Embryonic facial prominence (tissue), 1 donor: ENCODE results near the gene CENPA.
"Not testable (repeated sequence)": the region's sequence is repeated elsewhere in the genome, so short reads cannot be mapped to it uniquely, and the experiment has no call there.

Source experiments
- DNase-seq: peaks from one replicate; pipeline ENCODE4 v3.0.0-alpha.2; 2016; ENCODE audit errors: extremely low spot score

CENPA gene

DNA sequence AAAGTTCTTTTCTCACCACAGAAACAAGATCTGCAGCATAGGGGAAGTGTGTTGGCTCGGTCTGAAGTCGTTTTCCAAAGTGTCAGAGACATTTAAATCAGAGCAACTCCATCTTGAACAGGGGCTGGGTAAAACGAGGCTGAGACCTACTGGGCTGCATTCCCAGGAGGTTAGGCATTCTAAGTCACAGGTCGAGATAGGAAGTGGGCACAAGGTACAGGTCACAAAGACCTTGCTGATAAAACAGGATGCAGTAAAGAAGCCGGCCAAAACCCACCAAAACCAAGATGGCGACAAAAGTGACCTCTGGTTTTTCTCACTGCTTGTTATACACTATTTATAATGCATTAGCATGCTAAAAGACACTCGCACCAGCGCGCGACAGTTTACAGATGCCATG lies 24.9 kb upstream of the CENPA start:
- DNase-seq = not testable (repeated sequence)

- no peak for DNase-seq
Measured at GRCh38 chr2:26763019-26763418, 22.8 kb upstream of the CENPA start.

DNA sequence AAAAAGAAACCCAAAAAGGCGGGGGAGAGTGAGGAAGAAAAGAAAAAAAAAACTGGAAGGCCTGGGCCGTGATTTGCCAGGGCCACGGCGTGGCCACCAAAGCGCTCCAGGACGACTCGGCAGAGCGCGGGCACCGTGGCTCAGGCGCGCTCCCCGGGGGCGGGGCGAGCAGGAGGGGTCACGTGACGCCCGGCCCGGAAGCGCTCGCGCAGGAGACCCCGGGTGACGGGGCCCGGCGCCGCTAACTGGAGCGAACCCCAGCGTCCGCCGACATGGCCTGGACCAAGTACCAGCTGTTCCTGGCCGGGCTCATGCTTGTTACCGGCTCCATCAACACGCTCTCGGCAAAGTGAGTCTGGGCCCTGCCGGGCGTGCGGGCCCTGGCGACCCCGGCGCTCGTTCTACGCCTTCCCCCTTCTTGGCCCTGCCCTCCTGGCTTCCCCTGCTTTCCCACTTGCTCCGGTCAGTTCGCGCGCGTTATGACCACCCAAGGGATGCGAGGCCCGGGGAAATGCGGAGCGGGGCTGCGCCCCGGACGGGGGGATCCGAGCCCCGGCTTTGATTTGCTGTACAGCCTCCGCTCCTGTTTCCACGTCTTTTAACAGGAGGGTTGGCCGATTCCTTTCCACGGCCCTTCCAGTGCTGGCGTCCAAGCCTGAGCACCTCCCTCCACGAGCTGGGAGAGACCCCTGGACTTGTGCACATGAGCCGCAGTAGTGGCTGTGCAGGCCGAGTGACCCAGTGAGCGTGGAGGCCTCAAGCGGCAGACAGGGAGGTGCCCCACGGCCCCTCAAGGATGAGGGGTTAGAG lies 21.6 kb upstream of the CENPA start, which contains the start of gene SLC35F6:
TSS of gene SLC35F6 (plus strand) at position 207 of the 810 bp plus-strand sequence. CDS start at position 273, 66 bp downstream.
- DNase-seq = peak; percentile 25

DNA sequence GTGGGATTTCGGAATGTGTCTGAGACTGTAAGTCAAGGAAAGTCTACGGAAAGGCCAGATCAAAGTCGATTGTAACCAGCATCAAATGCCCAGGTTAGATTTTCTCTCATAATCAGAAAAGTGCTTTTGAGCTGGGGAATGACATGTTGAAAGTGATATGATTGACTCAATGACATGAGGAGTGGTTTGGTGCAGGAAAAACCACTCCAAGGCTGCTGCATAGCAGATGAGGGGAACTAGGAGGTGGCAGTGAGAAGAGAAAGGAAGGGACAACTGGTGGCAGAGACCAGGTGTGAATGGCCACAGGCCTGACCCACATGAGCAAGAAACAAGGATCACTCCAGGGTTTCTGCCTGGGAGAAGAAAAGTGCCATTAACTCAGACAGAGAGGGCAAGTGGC lies 20.9 kb upstream of the CENPA start:
- no peak for DNase-seq

DNA sequence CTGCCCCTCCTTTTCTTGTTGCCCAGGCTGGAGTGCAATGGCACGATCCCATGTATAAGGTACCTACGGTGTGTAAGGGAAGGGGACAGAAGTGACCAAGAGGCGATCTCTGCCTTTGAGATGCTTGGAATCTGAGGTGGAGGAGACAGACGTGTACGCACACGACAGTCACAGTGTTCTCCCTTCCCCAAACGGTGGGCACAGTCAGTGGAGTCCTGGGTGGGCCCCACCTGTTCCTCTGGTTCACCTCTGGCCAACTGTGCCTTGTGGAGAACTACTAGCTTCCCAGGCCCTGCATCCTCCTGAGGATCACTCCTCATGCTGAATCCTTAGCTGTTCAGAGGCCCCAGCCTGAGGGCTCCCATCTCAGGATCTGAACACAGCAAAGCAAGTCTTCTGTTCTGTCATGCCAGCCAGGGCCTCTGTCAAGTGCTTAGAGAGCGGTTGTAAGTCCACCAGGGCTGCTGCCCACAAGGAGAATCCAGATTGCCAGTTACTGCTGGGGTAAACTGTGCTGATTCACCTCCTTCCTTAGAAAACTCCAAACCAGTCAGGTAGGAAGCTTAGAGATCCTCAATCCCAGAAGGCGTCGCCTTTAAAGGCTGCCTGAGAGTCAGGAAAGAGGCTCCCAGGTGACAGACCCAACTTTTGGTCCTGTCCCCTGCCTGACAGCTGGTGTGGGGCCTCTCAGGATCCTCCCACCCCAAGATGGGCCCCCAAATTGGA lies 20.2 kb upstream of the CENPA start:
- no peak for DNase-seq

DNA sequence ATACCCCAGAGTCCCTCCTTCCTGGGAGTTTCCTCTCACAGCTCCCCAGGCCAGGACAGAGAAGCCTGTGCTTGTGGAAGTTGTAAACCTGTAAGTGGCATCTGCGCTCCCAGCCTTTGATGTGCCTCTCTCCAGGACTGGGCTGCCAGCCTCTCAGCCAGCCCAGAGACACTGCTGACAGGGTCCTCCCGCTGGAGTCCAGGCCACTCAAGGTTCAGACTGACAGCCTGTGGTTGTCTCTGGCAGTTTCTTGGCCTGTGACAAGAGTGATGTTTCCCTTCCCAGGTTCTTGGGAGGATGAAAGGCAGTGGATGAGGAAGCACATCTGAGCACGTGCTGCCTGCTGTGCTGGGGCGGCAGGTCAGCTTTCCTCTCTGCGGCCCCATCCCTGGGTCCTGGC lies 18.7 kb upstream of the CENPA start:
- DNase-seq = no peak

GRCh38 chr2:26767894-26768487 lies 17.9 kb upstream of the CENPA start:
- DNase-seq = no peak

DNA sequence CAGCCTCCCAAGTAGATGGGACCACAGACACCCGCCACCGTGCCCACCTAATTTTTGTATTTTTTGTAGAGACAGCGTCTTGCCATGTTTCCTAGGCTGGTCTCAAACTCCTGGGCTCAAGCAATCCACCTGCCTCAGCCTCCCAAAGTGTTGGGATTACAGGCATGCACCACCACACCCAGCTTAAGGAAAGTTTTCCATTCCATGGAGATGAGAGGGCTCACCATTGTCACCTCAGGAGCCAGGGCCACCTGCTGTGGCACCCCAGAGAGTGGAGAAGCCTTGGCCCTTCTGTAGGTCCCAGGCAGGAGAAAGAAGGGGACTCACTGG lies 17.1 kb upstream of the CENPA start:
- DNase-seq = no peak

DNA sequence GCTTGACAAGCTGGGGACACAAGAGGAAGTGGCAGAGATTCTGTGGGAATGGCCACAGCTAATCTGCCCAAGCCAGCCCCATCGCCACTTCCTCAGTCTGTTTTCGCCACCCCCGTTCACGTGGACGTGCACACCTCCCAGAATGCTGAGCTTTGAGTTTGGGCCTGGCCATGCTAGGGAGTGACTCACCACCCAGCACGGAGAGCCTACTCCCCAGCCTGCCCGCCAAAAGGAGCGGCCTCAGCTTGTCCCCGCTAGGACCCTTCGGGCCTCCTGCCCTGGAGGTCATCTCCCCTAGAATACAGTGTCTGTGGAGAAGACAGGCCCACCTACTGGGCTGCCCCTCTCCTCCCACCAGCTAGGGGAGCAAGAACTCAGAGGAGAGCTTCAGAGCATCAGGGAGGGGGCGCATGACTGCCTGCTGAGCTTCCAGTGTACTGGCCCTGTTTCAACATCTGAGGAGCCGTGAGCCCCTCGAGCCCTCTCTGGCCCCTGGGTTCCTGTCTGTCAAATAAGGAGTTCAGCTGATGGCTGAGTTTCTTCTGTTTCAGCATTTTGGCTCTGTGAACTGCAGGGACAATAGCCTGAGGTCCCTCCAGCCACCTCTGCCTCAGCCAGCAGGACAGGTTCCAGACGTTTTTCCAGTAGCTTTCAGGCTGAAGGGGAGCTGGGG lies 16.6 kb upstream of the CENPA start:
- no peak for DNase-seq

DNA sequence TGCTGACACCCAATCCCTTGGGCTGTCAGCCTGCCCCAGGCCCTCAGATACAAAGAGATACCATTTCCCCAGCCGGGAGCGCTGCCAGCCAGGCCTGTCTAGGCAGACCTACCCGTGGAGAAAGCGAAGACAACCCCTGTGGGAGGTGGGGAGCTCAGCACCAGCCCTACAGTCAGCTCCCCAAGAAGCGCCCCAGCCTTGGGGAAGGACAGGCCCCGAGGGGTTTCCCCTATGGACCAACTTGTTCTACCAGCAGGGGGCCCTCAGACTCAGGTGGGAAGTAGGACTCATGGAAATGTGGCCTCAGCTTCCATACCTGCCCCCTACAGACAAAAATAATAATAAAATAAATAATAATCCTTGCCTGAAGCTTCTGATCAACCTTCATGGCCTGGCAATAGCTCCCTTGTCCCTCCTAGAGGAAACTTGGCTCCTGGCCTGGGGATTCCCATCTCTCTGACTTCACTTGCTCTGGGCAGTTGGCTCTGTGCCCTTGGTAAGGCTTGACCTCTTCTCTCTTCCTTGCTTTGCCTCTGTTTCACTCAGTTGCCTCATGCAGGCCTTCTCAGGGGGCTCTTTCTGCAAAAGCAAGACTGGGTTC lies 14.8 kb upstream of the CENPA start:
- DNase-seq = no peak

GRCh38 chr2:26772064-26773001 lies 13.5 kb upstream of the CENPA start:
- DNase-seq = no peak

DNA sequence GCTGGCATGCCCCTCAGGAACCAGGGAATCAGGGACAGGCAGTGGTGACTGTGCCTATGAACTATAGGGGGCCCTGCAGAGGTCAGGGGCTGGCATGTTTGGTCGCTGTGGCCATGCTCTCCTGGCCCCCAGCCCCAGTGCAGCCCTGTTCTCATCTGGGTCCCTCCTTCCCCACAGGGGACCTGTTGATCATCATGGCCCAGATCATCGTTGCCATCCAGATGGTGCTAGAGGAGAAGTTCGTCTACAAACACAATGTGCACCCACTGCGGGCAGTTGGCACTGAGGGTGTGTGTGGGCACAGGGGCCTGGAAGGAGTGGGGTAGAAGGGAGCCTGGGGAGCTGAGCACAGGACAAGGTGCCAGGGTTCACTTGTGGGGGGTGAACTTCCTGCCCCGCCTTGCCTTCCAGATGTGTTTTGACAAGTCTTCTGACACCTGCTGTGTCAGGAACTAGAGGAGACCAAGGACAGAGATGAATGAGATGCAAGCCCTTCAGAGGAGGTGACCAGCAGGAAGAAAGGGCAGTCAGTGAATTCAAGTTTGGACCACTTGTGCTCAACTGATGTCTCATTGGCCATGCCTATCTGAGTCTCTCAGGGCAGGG lies 9.6 kb upstream of the CENPA start:
- DNase-seq = no peak

GRCh38 chr2:26778098-26778497 lies 7.8 kb upstream of the CENPA start:
- no peak for DNase-seq

DNA sequence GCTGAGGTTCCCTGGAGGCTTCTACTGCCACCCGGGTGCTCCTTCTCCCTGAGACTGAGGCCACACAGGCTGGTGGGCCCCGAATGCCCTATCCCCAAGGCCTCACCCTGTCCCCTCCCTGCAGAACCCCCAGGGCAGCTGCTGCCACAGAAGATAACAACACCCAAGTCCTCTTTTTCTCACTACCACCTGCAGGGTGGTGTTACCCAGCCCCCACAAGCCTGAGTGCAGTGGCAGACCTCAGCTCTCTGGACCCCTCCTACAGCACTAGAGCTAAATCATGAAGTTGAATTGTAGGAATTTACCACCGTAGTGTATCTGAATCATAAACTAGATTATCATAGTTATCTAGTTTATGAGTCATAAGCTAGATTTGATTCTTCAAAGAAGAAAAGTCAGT lies 7.3 kb upstream of the CENPA start:
- DNase-seq = no peak

DNA sequence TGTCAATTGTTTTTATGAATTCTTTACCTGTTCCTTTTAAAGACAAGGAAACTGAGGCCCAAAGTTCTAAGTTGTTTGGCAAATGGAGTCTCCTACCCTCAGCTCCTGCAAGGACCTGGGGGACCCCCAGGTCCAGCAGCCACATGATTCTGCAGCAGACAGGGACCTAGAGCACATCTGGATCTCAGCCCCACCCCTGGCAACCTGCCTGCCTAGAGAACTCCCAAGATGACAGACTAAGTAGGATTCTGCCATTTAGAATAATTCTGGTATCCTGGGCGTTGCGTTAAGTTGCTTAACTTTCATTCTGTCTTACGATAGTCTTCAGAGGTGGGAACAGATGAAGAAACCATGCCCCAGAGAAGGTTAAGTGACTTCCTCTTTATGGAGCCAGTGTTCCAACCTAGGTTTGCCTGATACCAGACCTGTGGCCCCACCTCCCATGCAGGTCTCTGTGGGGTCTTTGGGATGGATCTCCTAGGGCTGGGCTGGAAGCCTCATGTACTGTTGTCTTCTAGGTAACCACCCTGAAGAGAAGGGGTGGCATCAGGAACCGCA lies 5.6 kb upstream of the CENPA start:
- DNase-seq = no peak

DNA sequence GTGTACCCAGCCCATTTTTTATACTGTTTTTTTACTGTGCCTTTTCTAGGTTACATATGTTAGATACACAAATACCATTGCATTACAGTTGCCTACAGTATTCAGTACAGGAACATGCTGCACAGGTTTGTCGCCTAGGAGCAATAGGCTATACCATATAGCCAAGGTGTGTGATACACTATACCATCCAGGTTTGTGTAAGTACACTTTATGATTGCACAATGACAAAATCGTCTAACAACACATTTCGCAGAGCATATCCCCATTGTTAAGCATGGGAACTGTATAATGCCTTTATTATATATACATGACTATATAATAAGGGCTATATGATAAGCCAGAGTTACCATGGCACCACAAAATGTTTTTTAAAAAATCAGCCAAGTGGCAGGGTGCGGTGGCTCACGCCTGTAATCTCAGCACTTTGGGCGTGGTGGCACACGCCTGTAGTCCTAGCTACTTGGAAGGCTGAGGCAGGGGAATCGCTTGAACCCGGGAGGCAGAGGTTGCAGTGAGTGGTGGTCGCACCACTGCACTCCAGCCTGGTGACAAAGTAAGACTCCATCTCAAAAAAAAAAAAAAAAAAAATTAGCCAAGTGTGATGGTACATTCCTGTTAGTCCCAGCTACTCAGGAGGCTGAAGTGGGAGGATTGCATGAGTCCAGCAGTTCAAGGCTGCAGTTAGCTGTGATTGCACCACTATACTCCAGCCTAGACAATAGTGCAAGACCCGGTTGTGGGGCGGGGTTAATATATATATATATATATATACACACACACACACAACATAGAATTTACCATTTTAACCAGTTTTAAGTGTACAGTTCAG lies 2.8 kb upstream of the CENPA start:
- DNase-seq = no peak

GRCh38 chr2:26784570-26785234 lies 1.2 kb upstream of the CENPA start:
- DNase-seq = no peak

DNA sequence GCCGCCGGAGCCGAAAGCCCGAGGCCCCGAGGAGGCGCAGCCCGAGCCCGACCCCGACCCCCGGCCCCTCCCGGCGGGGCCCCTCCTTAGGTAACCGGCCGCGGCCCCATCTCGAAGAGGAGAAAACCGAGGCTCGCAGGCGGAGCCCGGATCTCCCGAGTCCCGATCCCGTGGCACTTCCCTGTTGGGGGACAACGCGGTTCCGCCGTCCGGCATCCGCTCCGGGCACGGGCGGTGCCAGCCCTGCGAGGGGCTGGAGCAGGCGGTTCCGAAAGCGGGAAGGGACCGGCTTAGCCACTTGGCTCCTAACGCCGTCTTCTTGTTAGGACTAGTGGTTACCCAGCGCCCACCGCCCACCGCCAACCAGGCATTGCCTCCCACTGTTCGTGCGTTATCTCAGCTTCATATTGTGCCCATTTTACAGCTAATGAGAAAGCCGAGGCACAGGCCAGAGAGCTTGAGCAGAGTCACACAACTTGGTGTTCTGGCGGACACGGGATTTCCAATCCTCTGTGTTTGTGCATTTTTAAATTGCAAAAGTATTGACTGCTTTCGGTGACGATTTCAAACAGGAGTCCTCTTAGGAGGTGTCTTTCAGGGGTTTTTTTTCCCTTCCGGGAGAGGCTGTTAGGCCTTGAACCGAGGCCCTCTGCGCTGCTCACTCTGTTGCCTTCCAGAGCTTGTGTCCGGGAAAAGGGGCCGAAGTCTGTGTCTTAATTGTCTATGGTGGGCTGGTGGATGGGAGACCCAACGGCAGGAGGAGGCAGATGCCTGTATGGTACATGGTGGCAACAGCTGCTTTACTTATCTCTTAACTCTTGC lies 562 bp downstream of the CENPA start:
- no peak for DNase-seq
